CD4-positive, alpha-beta T cell treated with Interleukin-15 for 1 hour (primary cell): Measurements from ENCODE around the gene SLC8A2.
"Not testable (repeated sequence)": the region's sequence is repeated elsewhere in the genome, so short reads cannot be mapped to it uniquely, and the experiment has no call there.

Experiments
- DNase-seq: peaks from one replicate; pipeline ENCODE4 v3.0.0-alpha.2; 2020

The SLC8A2 gene

DNA sequence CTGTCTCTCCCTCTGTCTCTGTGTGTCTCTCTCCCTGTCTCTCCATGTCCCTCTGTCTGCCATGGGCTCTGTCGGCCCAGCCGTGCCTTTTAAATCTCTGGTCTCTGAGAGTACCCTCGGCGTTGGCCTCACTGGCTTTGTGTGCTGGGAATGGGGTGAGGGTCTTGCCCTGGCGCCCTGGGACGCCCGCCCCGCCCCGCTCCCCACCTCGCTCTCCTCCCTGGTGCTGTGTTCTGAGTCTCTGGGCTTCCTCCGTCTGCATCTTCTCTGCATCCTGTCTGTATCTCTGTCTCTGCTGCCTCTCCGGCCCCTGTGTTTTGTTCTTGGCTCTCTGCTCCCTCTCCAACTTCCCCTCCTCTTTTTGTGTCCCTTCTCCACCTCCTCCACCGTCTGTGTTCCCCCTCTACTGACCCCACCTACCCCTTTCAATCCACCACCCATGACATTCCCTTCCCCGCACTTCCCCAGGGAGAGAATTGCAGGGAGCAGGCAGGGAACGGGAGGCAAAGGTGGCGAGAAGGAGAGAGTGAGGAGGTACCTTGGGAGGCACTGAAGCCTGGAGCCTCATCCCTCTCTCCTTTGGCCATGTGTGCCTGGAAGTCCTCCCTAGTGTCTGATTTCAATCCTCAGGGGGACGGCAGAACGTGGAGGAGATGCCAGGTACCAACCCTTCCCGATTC lies 48.4 kb downstream of the SLC8A2 start:
- no peak for DNase-seq

DNA sequence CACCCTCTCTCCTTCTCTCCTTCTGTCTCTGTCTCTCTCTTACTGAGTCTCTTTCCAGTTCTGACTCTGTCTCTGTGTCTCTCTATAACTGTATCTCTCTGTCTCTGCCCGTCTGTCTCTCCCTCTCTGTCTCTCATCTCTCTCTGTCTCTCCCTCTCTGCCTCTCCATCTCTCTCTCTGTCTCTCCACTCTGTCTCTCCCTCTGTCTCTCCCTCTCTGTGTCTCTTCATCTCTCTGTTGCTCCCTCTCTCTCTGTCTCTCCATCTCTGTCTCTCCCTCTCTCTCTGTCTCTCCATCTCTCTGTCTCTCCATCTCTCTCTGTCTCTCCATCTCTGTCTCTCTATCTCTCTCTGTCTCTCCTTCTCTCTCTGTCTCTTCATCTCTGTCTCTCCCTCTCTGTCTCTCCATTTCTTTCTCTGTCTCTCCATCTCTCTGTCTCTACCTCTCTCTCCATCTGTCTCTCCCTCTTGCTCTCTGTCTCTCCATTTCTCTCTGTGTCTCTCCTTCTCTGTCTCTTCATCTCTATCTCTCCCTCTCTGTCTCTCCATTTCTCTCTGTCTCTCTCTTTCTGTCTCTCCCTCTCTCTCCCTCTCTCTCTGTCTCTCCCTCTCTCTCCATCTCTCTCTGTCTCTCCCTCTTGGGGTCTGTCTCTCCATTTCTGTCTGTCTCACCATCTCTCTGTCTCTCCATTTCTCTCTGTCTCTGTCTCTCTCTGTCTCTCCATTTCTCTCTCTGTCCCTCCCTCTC lies 49.1 kb downstream of the SLC8A2 start:
- no peak for DNase-seq

GRCh38 chr19:47421844-47422395 lies 49.8 kb downstream of the SLC8A2 start:
- DNase-seq = no peak

DNA sequence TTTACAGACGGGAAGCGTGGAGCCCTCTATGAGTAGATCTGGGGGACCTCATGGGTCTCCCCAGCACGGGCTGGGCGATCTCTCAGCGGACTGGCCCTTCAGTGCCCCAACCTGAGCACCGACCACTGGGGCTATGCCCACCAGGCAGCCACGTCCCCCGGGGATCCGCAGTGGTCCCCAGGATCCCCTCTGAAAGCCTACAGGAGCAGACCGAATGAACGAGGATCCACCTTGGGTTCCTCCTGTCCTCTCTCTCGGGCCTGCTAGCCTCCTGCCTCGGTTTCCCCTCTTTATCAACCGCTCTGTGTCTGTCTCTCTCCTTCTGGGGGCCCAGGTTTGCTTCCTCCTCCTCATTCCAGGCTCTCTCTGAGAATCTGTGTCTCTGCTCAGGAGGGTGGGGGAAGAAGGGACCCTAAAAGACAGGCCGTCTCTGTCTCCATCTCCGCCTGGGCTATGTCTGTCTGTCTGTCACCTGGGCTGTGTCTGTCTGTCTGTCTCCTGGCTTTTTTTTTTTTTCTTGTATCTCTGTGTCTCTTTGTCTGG lies 50.4 kb downstream of the SLC8A2 start:
- DNase-seq = no peak

- no peak for DNase-seq
These were observed 51.9 kb downstream of the SLC8A2 start for GRCh38 chr19:47419789-47420188.

DNA sequence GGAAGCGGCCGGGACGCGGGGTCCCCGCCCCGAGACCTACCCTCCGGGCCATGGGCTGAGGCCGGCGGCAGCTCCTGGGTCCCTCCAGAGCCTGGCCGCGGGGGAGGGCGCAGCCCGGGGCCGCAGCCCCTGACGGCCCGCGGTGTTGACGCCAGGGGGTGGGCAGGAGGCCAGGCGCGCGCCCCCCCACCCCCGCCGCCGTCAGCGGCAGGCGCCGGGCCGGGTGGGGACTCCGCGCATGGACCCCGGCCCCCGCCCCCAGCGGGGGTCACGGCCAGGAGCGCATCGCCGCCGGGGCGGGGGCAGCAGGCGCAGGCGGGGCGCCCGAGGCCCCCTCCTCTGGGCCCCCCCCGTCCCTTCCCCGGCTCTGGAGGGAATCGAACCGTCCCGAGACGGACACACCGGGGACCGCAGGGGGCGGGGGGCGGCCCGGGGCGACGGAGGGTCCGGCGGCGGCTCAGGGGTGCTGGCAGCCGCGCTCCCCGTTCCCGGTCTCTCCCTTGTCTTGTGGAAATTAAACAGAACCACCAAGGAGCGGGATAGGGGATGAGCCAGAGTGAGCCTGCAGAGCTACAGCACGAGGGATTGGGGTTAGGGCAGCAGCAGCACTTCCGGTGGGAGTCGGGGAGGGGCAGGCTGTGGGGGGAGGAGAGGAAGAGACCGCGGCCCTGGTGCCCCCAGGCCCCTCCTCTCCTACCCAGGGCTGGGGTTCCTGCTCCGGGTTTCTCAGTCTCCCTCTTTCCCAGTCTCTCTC lies 52.5 kb downstream of the SLC8A2 start, which contains the start of gene MEIS3:
TSS of gene MEIS3 (minus strand) at position 498 of the 754 bp plus-strand sequence. CDS start at position 52, 446 bp downstream.
- DNase-seq = no peak

- DNase-seq = no peak
These were observed 53.0 kb downstream of the SLC8A2 start for GRCh38 chr19:47418692-47419029.

DNA sequence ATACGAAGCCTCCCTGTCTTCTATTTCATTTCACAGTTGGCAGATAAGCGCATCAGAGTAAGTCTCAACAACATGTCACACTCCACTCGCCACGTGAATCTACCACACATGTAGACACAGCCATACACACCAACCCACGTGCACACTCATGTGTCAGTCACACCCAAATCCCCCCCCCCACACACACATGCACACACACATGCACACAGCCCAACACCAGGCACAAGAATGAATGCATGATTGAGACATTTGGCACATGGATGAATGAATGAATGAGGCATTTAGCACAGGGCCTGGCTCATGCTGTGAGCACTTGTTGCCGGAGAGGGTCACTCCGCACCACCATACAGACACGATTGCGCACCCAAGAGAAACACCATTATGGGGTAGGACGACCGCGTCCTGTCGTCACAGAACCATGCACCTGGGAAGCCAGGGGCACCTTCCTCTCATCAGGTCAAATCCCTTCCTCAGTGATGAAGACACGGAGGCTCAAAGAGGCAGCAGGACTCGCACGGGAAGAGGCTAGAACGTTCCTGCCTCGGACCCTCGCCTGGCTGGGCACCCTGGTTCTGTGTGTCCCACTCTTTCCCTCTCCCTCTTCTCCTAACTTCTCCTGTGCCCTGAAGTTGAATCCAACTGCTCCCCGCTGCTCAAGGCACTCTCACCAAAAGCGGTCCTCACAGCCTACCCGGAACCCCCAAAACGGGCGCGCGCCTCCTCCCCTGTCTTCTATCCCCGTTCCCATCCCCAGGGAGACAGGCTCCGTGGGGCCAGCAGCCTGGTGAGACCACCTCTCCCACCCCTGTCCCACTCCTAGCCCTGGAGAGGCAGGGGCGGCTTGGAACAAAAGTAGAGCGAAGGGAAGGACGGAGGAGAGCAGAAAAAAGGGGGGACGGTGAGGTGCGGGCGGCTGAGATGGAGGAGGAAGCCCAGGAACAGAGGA lies 53.7 kb downstream of the SLC8A2 start:
- DNase-seq = no peak

GRCh38 chr19:47417107-47417745 lies 54.5 kb downstream of the SLC8A2 start:
- DNase-seq = no peak

DNA sequence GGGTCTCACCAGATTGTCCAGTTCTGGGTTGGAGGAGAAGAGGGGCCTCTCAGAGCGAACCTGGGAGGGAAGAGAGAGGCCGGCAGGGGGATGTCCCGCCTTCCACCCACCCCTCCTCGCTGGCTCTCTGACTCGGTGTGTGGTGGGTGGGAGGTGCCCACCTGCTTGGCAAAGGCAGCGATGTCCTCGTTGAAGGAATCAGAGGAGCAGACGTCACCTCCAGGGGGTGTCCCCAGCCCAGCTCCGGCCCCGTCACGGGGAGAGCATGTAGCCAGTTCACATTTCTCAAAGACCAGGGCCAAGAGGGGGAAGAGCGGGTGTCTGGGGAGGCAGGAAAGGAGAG lies 55.1 kb downstream of the SLC8A2 start:
- no peak for DNase-seq

DNA sequence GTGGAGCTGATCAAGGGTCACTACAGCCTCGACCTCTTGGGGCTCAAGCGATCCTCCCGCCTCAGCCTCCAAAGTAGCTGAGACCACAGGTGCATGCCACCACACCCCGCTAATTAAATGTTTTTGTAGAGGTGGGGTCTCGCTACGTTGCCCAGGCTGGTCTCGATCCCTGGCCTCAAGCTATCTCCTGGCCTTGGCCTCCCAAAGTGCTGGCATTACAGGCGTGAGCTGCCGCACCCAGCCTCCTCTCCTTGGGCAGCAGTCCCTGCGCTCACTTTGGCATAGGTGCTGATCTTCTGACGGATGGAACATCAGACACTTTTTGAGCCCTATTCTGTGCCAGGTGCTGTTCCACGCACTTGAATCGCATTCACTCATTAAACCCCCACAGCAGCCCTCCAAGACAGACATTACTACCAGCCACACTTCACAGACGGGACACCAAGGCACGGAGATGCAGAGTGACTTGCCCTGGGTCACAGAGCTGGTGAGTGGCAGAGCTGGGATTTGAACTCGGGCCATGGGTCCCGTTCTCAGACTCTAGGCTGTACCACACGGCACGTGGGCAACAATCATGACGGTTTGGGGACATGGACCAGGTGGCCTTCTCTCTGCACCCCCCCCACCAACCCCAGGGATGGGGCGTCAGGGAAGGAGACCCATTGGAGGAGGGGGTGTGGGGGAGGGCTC lies 55.6 kb downstream of the SLC8A2 start:
- no peak for DNase-seq

DNA sequence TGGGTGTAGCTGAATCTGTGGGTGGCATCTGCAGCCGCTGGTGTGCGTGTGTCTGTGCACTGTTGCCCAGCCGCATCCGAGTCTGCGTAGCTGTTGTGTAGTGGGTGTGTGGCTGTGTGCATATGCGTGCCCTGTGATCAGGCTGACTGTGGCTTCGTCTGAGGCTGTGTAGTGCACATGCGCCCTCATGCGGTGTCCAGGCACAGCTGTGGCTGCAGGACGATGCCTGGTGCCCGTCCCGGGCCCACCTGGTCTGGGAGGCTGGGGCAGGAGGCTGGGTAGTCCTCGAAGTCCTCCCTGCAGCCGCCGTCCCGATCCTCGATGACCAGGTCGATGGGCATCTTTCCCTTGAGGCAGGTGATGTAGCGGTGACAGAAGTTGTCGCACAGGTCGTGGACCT lies 57.2 kb downstream of the SLC8A2 start:
- DNase-seq = no peak

- DNase-seq = no peak
These were observed 57.8 kb downstream of the SLC8A2 start for GRCh38 chr19:47413941-47414340.

- DNase-seq = not testable (repeated sequence)
These were observed 60.0 kb downstream of the SLC8A2 start for GRCh38 chr19:47411696-47412095.

DNA sequence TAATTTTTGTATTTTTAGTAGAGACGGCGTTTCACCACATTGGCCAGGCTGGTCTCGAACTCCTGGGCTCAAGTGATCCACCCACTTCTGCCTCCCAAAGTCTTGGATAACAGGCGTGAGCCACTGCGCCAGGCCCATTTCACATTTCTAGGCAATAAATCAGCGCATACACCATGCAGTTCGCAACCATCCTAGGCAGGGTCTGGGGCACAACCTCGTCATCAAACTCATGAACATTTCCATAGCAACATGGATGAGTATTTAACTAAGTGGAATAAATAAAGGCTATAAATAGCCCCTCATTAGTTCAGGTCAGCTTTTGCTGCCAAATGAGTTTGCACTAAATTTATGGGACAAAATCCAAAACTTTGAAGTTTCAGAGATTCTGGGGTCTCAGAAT lies 60.6 kb downstream of the SLC8A2 start:
- no peak for DNase-seq

- no peak for DNase-seq
These were observed 63.3 kb downstream of the SLC8A2 start for GRCh38 chr19:47408156-47408938.

GRCh38 chr19:47407417-47407774 lies 64.3 kb downstream of the SLC8A2 start:
- no peak for DNase-seq

DNA sequence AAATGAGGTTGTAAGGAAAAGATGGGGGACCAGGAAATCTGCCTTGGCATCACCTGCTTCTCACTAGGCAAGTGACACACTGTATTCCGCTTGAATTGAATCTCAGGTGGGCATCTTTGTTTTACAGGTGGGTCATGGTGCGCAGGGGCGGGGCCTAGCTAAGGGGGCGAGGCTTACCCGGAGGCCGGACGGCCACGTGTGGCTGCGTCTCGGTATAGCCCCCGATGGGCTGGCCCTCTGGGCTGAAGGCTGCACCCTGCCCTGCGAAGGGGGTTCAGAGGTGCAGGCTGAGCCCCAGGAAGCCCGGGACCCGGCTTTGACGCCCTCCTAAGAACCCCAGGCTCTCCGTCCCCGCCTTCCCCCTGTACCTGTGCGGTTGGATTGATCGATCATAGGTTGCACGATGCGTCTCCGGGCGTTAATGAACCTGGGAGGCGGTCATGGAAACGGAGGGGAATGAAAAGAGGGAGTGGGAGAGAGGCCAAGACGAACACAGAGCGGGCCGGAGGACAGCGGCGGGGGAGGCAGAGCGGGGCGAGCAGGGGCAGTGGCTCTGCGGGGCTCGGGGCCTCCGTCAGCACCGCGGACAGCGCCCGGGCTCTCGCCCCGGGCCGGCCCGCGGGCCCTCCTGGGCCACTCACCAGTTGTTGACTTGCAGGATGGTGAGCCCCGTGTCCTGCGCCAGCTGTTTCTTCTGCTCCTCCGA lies 64.8 kb downstream of the SLC8A2 start:
- DNase-seq = no peak

DNA sequence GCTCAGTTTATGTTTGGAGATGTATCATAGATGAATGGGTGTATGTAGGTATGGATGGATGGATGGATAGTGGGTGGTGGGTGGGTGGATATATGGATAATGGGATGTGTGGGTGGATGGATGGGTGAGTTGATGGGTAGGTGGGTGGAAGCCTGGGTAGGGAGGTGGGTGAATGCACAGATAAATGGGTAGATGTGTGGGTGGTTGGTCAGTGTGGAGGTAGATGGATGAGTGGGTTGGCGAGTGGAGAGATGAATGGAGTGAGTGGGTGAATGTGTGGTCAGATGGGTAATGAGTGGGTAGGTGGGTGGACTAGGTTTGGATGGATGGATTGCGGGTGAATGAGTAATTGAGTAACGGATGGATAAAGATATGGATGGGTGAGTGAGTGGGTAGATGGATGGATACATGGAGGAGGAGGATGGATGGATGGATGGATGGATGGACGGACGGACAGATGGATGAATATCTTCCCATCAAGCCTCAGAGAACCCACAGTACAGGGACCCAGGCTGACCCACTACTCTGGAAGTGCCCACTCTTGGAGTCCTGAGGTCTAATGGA lies 65.8 kb downstream of the SLC8A2 start:
- DNase-seq = no peak
